NCI-H2107 (cell line): ENCODE data around the gene ASH1L.
"Not testable (repeated sequence)": the region's sequence is repeated elsewhere in the genome, so short reads cannot be mapped to it uniquely, and the experiment has no call there.

Experiments
- DNase-seq: peaks from one replicate; lab custom pipeline; 2025; lab: John Stamatoyannopoulos, UW

ASH1L gene

GRCh38 chr1:155305881-155306391 lies 256.7 kb downstream of the ASH1L start:
- no peak for DNase-seq

GRCh38 chr1:155304558-155305063 lies 258.0 kb downstream of the ASH1L start:
- no peak for DNase-seq

- no peak for DNase-seq
These were observed 261.2 kb downstream of the ASH1L start, which contains the start of gene PKLR for GRCh38 chr1:155301342-155301841. TSS of gene PKLR (minus strand) at chr1:155301438. CDS start at chr1:155301395, 43 bp downstream.

- DNase-seq, result no peak
These were observed 261.9 kb downstream of the ASH1L start for GRCh38 chr1:155300553-155301329.

- DNase-seq, result no peak
These were observed 262.6 kb downstream of the ASH1L start for GRCh38 chr1:155300024-155300423.

- DNase-seq, result no peak
These were observed 265.2 kb downstream of the ASH1L start for GRCh38 chr1:155297384-155297783.

GRCh38 chr1:155296661-155297060 lies 265.9 kb downstream of the ASH1L start:
- no peak for DNase-seq

GRCh38 chr1:155295942-155296267 lies 266.7 kb downstream of the ASH1L start:
- DNase-seq, result no peak

GRCh38 chr1:155295183-155295941 lies 267.2 kb downstream of the ASH1L start:
- no peak for DNase-seq

- DNase-seq, result no peak
These were observed 268.0 kb downstream of the ASH1L start for GRCh38 chr1:155294520-155295182.

- no peak for DNase-seq
These were observed 269.4 kb downstream of the ASH1L start for GRCh38 chr1:155293086-155293749.

- not testable (repeated sequence) for DNase-seq
These were observed 271.6 kb downstream of the ASH1L start for GRCh38 chr1:155291006-155291405.

- no peak for DNase-seq
These were observed 274.5 kb downstream of the ASH1L start for GRCh38 chr1:155287987-155288543.

GRCh38 chr1:155286544-155286943 lies 276.1 kb downstream of the ASH1L start:
- no peak for DNase-seq

GRCh38 chr1:155285631-155286044 lies 277.0 kb downstream of the ASH1L start:
- no peak for DNase-seq
